HG02852 (cell line): ENCODE measurements around the gene TRAF3.

ENCODE experiments used
- ATAC-seq: cut with Tn5 transposase; IDR thresholded peaks from one replicate; pipeline ENCODE4 v1.9.1; 2021; ENCODE audit warnings: mild to moderate bottlenecking, moderate library complexity; ENCODE audit not compliant: unreplicated experiment

Gene TRAF3

GRCh38 chr14:102777711-102778337 lies 575 bp downstream of the TRAF3 start:
- ATAC-seq = peak; percentile 14

DNA sequence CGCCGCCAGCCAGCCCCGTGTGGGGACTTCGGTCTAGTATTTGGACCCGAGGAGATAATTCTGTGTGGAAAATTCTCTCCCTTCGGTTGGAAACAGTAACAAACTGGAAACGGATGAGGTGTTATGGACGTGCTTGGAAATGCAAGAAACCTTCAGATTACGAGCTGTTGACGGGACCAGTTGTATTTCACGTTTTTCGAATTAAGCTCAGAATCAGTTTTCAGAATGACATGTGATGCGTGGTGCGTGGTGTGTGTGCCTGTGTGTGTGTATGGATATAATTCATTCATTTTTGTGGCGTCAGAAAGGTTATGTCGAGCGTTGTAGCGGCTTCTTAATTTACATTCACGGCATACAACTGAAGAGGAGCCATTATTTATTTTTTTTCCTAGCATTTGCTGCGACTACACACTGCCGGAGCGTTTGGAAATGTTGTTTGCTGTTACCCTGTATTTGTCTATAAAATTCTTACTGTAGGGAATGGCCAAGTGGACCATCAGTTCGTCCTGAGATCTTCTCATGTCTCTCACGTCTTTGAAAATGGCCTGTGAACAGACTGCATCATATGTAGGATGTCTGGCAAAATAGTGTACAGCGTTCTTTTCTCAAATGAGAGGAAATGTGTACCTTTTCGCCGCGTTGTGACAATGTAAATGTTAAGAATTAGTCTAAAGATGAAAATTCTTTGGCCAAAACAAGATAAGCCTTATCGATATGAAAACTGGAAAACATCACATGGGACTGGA lies 1.3 kb downstream of the TRAF3 start:
- ATAC-seq = no peak

DNA sequence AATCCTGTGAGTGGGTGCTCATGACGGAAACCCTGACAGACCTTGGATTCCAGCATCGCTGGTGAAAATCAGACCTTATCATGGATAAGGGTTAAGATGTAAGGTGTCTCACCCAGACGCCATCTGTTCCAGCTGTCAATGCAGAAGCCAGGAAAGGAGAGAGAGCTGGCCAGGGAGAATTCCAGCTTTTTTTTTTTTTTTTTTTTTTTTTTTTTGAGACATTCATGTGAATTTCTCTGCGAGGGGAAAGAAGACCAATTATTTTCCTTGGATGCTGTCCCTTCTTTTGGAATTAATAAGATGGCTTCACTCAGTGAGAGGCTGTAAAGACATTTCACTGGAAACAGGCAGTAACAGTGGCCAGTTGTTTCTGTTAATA lies 1.8 kb downstream of the TRAF3 start:
- ATAC-seq = no peak

- ATAC-seq = no peak
These were observed 2.5 kb downstream of the TRAF3 start for GRCh38 chr14:102779574-102780315.

DNA sequence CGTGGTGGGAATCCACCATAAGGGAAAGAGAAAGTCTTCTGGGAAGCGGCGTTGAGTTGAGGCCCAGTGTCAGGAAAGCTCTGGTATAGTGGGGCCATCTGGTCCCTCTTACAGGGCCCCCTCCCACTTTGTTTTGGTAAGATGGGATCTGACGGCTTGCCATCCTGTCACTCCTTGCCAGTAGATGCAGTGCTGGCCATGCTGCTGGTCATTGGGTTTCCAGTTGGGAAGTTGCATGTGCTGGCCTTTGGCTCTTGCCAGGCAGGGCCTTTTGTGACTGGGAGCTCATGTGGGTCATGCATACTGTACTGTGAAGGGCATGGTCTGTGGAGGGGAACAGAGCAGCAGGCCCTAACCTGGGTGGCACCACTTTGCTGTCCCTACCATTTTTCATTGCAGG lies 3.8 kb downstream of the TRAF3 start:
- no peak for ATAC-seq

GRCh38 chr14:102782974-102783373 lies 5.7 kb downstream of the TRAF3 start:
- no peak for ATAC-seq

DNA sequence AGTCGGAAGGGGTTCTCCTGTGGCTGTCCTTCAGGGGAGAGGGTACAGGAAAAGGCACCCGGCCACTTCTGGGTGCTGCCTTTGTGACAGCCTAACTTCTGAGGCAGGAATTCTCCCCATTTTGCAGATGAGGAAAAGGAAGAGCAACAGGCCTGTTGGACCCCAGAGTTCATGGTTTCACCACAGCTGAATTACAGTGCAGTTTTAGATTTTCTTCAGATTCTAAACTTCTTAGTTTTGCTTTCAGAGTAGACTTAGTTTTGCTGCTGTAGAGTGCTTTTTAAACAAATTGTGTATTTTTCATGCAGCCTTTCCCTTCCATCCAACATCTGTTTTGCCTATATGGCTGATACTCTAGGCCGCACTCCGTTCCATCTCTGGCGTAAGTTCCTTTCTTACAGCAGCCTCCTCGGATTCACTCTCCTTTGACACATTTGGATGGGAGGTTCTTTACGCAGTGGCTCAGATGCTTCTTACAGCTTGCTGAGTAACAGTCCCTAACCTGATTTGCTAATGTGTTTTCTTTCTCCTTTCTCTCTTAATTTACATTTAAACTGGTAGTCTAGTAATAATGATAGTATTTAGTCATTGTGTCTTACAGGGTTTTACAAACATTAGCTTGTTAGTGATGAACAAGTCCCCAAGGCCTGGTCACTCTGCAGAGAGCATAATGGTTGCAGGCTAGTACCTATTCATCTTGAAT lies 7.8 kb downstream of the TRAF3 start:
- ATAC-seq = no peak

GRCh38 chr14:102785595-102785963 lies 8.3 kb downstream of the TRAF3 start:
- ATAC-seq = no peak

- ATAC-seq = no peak
These were observed 9.5 kb downstream of the TRAF3 start for GRCh38 chr14:102786768-102787167.

DNA sequence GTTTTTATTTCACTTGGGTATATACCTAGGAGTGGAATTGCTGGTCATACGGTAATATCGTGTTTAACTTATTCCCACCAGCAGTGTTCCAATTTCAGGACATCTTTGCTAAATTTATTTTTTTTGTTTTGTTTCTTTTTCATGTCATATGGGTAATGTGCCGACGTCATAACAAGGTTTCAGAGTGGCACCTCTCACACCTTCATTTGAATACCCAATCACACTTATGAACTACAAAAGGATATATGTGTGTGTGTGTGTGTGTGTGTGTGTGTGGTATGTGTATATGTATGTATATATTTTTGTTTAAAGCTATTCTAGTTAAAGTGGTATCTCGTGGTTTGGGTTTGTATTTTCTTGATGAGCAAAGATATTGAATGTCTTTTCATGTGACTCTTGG lies 12.1 kb downstream of the TRAF3 start:
- no peak for ATAC-seq

DNA sequence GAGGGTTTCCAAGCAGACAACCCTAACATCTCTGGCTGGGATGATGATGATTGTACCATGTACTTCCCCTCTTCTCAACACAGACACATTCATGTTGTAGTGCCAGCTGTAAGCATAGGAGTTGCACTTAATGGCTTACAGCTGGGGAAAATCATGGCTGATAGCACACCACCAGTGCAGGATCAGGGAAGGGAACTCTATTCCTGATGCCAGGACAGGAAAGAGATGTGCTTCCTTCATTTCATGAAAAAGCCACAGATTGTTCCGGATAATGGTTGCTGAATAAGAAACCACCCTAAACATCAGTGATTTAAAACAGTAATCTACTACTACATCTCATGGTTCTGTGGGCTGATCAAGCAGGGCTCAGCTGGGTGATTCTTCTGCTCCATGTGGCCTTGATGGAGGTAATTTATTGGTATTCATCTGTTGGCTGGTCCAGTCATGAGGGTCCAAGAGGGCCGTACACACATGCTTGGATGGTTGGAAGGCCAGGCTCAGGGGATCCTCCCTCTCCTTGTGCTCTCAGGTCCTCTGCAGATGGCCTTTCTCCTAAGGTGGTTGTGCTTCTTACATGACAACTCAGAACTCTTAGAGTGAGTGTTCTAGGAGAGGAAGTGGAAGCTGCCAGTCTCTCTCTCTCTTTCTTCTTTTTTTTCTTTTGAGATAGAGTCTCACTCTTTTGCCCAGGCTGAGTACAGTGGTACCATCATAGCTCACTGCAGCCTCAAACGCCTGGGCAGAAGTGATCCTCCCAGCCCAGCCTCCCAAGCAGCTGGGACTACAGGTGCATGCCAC lies 16.5 kb downstream of the TRAF3 start:
- ATAC-seq = no peak

DNA sequence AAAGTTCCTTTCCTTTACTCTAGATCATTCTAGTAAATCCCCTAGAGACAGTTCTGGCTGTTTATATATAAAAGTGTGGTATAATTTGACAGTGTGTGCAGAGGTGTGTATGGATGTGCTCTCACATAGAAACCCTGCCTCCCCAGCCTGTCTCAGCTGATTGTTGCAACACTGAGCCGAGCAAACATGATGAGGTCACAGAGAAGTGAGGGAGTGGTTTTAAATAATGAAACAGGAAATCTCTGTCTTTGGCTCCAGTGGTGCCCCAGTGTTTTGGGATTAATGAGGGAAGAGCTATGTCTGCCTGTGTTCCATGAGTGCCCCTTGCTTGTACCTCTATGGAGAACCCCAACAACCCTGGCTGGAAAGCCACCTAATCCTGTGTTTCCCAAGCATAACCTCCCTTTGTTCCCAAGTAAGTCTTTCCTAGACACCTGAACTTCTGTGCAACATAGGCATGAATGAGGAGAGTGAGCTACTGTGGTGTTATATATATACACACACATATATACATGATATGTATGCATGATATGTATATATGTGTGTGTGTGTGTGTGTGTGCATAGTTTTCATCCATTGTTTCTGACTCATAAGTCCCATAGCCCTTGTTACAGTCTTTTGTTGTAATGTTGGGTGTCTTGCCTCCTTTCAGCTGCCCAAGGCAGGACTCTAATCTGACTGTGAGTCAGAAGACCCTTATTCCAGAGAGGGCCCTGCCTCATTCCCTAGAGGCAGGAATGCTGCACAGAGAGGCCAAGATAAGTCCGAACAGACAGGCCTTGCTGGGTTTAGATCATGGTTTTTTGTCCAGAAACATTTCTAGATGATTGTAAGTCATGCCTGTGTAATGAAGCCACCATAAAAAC lies 18.0 kb downstream of the TRAF3 start:
- no peak for ATAC-seq

DNA sequence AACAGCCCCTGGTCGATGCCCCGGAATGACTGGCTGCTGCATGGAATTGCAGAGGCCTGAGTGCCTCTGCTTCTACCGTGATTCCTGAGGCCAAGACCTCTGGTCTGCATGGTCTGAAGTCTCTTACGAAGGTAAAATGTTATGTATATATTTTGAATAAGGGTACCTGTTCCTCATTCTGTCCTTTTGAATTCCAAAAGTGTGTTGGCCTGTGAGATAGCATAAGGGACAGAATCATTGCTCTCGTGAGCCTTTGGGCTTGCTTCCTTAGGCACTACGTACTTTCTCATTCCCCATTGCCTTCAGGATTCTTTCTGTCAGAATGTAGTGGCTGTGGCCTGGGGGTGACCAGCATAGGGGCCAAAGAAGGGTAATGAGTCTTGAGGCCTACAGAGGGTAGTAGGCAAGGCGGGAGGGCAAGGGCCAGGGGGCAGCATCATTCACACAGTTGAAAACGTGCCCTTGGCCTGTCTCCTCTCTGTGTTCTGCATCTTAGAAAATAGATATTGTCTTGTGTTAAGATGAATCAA lies 19.5 kb downstream of the TRAF3 start:
- no peak for ATAC-seq

- no peak for ATAC-seq
These were observed 21.7 kb downstream of the TRAF3 start for GRCh38 chr14:102798926-102799325.

DNA sequence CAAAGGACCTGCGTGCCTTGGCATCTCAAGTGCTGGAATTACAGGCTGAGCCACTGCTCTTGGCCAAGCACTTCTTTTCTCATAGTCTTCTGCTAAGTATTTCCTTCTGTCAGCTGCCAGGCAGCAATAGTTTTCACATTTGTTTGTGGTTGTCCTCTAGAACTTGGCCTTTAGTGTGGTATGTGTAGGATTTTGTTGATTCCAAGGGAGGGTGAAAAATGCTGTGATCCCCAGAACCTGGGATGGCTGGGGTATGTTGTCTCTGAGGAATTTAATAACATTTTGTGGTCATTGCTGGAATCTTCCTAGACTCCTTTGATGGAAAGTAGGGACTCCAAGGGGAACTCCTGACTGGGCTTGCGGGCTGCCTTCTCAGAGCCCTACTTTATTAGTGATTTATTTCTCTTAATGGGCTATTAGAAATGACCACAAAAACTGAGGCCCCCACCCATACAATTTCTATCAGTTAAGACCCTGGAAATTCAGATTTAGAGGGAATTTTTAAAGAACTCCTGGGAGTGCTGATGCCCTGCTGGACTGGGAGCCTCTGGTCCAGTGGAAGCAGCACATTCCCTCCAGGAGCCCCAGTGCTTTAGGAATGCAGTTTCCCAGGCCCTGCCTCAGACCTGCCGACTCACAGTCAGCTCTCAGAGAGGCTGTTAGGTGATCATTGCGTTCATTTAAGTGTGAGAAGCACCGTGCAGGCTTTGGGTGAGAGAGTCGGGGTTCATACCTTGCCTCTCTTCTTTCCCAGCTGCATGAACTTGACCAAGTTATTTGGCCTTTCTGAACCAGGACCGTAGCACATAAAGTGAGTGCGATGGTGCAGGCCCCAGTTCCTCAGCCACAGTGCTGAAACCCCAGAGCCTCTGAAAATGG lies 22.7 kb downstream of the TRAF3 start:
- ATAC-seq = no peak

DNA sequence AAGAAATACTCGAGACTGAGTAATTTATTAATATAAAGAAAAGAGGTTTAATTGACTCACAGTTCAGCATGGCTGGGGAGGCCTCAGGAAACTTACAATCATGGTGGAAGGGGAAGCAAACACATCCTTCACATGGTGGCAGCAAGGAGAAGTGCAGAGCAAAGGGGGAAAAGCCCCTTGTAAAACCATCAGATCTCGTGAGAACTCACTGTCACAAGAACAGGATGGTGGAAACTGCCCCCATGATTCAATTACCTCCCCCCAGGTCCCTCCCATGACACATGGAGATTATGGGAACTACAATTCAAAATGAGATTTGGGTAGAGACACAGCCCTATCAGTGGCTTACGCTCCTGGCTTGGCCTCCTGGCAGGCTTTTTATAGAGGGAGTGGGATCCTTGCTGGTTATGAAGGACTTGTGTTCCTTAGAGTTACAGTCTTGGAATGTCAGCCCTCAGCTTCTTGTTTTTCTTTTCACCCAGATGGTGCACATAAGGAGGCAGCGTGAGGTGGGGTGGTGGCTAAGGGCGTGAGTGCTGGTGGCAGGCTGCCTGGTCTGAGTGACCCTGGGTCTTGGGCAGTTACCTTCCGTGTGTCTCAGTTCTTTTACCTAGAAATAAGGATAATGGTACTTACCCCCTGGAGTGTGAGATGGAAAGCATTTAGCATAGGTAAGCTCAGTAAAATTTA lies 25.7 kb downstream of the TRAF3 start:
- no peak for ATAC-seq

- no peak for ATAC-seq
These were observed 27.6 kb downstream of the TRAF3 start for GRCh38 chr14:102804858-102805257.

DNA sequence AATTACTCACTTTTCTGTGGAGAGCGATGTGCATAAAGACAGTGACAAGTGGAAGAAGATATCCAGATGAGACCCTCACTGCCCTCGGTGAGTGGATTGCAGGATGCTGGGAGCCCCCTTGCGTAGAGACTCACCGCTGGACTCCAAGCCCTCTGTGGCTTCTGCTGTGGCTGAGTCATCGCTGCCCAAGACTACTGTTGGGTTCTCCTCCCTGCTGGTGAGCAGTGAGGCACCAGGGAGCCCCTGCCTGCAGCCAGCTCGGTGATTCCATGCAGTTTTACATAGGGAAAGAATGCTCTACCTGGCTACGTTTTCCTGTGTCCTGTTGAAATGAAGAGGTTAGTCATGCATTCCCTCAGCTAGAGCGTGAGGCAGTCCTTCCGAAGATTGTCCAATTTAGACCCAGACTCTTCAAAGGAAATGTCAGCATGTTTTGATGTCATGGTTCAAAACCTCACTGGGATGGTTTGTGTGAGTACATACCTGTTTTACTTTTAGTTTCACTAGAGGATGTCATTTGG lies 28.2 kb downstream of the TRAF3 start:
- no peak for ATAC-seq
